Measurements from ENCODE around the gene TOR1AIP1. TPM values are rescaled to one million over a fixed set of nuclear protein-coding genes. Genes with fewer than 3 reads are reported as not detected.
A peak's percentile ranks its signal among the peaks of the same experiment; 100 is the strongest.
"Not testable (repeated sequence)": the region's sequence is repeated elsewhere in the genome, so short reads cannot be mapped to it uniquely, and the experiment has no call there.

Gene TOR1AIP1
- polyA plus RNA-seq (ENCODE audit: insufficient read length in 4 of 4): 10 to 100 TPM; 44.0 to 58.7 (median 47.6) TPM

GRCh38 chr1:179882253-179883039 lies at the start of gene TOR1AIP1:
Gene TOR1AIP1, plus strand, starts transcription at chr1:179882285. Its CDS starts 218 bp downstream, at chr1:179882503.
- DNase-seq (ENCODE audit: low read depth in 4 of 4, low spot score in 2 of 4): peak; percentile 90 to 96 (median 94)

GRCh38 chr1:179836686-179837445 lies 45.2 kb upstream of the TOR1AIP1 start:
- DNase-seq (ENCODE audit: low read depth in 4 of 4, low spot score in 2 of 4): not testable (repeated sequence)

- DNase-seq (ENCODE audit: low read depth in 4 of 4, low spot score in 2 of 4): no peak
Observed at GRCh38 chr1:179840107-179840506, 42.0 kb upstream of the TOR1AIP1 start.

GRCh38 chr1:179848233-179848632 lies 33.9 kb upstream of the TOR1AIP1 start:
- DNase-seq (ENCODE audit: low read depth in 4 of 4, low spot score in 2 of 4): no peak

GRCh38 chr1:179853102-179853501 lies 29.0 kb upstream of the TOR1AIP1 start:
- DNase-seq (ENCODE audit: low read depth in 4 of 4, low spot score in 2 of 4): no peak

- not testable (repeated sequence) for DNase-seq (ENCODE audit: low read depth in 4 of 4, low spot score in 2 of 4)
Observed at GRCh38 chr1:179855831-179856230, 26.3 kb upstream of the TOR1AIP1 start.

GRCh38 chr1:179856296-179856695 lies 25.8 kb upstream of the TOR1AIP1 start:
- no peak for DNase-seq (ENCODE audit: low read depth in 4 of 4, low spot score in 2 of 4)

GRCh38 chr1:179857009-179857408 lies 25.1 kb upstream of the TOR1AIP1 start:
- DNase-seq (ENCODE audit: low read depth in 4 of 4, low spot score in 2 of 4): no peak

- DNase-seq (ENCODE audit: low read depth in 4 of 4, low spot score in 2 of 4): no peak
Observed at GRCh38 chr1:179860652-179861051, 21.4 kb upstream of the TOR1AIP1 start.

GRCh38 chr1:179865377-179865776 lies 16.7 kb upstream of the TOR1AIP1 start:
- DNase-seq (ENCODE audit: low read depth in 4 of 4, low spot score in 2 of 4): no peak

- DNase-seq (ENCODE audit: low read depth in 4 of 4, low spot score in 2 of 4): no peak
Observed at GRCh38 chr1:179866616-179867015, 15.5 kb upstream of the TOR1AIP1 start.

- peak in 2 of 4 donors; percentile 36 to 44 for DNase-seq (ENCODE audit: low read depth in 4 of 4, low spot score in 2 of 4)
Observed at GRCh38 chr1:179867493-179868330, 14.4 kb upstream of the TOR1AIP1 start.

GRCh38 chr1:179870870-179871269 lies 11.2 kb upstream of the TOR1AIP1 start:
- DNase-seq (ENCODE audit: low read depth in 4 of 4, low spot score in 2 of 4): no peak

GRCh38 chr1:179871940-179872339 lies 10.1 kb upstream of the TOR1AIP1 start:
- DNase-seq (ENCODE audit: low read depth in 4 of 4, low spot score in 2 of 4): no peak

GRCh38 chr1:179872558-179872957 lies 9.5 kb upstream of the TOR1AIP1 start:
- DNase-seq (ENCODE audit: low read depth in 4 of 4, low spot score in 2 of 4): no peak

GRCh38 chr1:179873438-179873851 lies 8.6 kb upstream of the TOR1AIP1 start:
- no peak for DNase-seq (ENCODE audit: low read depth in 4 of 4, low spot score in 2 of 4)

GRCh38 chr1:179875596-179876299 lies 6.3 kb upstream of the TOR1AIP1 start:
- DNase-seq (ENCODE audit: low read depth in 4 of 4, low spot score in 2 of 4): no peak

GRCh38 chr1:179876300-179876715 lies 5.8 kb upstream of the TOR1AIP1 start:
- DNase-seq (ENCODE audit: low read depth in 4 of 4, low spot score in 2 of 4): no peak

- peak; percentile 48 to 85 (median 70) for DNase-seq (ENCODE audit: low read depth in 4 of 4, low spot score in 2 of 4)
Observed at GRCh38 chr1:179877586-179878265, 4.4 kb upstream of the TOR1AIP1 start, which contains the start of gene TOR1AIP2. Gene TOR1AIP2, minus strand, starts transcription at chr1:179877803. Its CDS starts 25,138 bp downstream, at chr1:179852665.

Measured in left renal cortex interstitium (tissue), 4 donors.